Mesendoderm (in vitro differentiated cells): ENCODE results near the gene SHROOM3.

ENCODE experiments used
- DNase-seq: peaks from one replicate; pipeline ENCODE4 v3.0.0; 2013
- H2AK5ac ChIP-seq: 2 replicates; pipeline ENCODE4 v1.6.1; 2013; ENCODE audit warnings: low read length, inconsistent platforms
- H2BK120ac ChIP-seq: 2 replicates; pipeline ENCODE4 v1.6.1; 2013; ENCODE audit warnings: low read depth, mild to moderate bottlenecking, low read length, moderate library complexity, mixed read lengths
- H2BK15ac ChIP-seq: replicated peaks from 2 replicates; pipeline ENCODE4 v1.6.1; 2013; ENCODE audit warnings: low read depth, mild to moderate bottlenecking, moderate library complexity
- H2BK5ac ChIP-seq: 2 replicates; pipeline ENCODE4 v1.6.1; 2013; ENCODE audit warnings: low read length, inconsistent platforms
- H3K18ac ChIP-seq: 2 replicates; pipeline ENCODE4 v1.6.1; 2013; ENCODE audit warnings: mild to moderate bottlenecking, low read length, mixed read lengths
- H3K23ac ChIP-seq: one replicate; pipeline ENCODE4 v1.6.1; 2013; ENCODE audit warnings: low read length
- H3K27ac ChIP-seq: 2 replicates; pipeline ENCODE4 v1.5.1; 2013; ENCODE audit warnings: low read depth, mild to moderate bottlenecking, inconsistent platforms, low read length, moderate library complexity
- H3K27me3 ChIP-seq: 2 replicates; pipeline ENCODE4 v1.6.1; 2013; ENCODE audit warnings: low read length, control low read depth, mild to moderate bottlenecking, inconsistent platforms; ENCODE audit not compliant: insufficient read depth, poor library complexity
- H3K36me3 ChIP-seq: 2 replicates; pipeline ENCODE4 v1.6.1; 2013; ENCODE audit warnings: low read length, inconsistent platforms; ENCODE audit not compliant: control insufficient read depth, insufficient read depth
- H3K4ac ChIP-seq: one replicate; pipeline ENCODE4 v1.6.1; 2013; ENCODE audit warnings: low read depth, mild to moderate bottlenecking, low read length, moderate library complexity
- H3K4me1 ChIP-seq: 2 replicates; pipeline ENCODE4 v1.6.1; 2013; ENCODE audit warnings: low read depth, low read length, inconsistent platforms; ENCODE audit not compliant: control insufficient read depth
- H3K4me2 ChIP-seq: 2 replicates; pipeline ENCODE4 v1.6.1; 2013; ENCODE audit warnings: low read length
- H3K4me3 ChIP-seq: 2 replicates; pipeline ENCODE4 v1.5.1; 2013; ENCODE audit warnings: mild to moderate bottlenecking, low read length
- H3K56ac ChIP-seq: one replicate; pipeline ENCODE4 v1.6.1; 2013; ENCODE audit warnings: low read length
- H3K79me1 ChIP-seq: 2 replicates; pipeline ENCODE4 v1.6.1; 2013; ENCODE audit warnings: low read length, inconsistent platforms
- H3K79me2 ChIP-seq: 2 replicates; pipeline ENCODE4 v1.6.1; 2013; ENCODE audit warnings: mild to moderate bottlenecking, low read length; ENCODE audit not compliant: control insufficient read depth, insufficient read depth
- H3K9ac ChIP-seq: 2 replicates; pipeline ENCODE4 v1.6.1; 2013; ENCODE audit warnings: low read length, inconsistent platforms
- H4K5ac ChIP-seq: one replicate; pipeline ENCODE4 v1.6.1; 2013; ENCODE audit warnings: low read length
- H4K8ac ChIP-seq: one replicate; pipeline ENCODE4 v1.6.1; 2013; ENCODE audit warnings: low read depth, mild to moderate bottlenecking, control low read depth, low read length, moderate library complexity
- WGBS: extraction: QIAGEN DNeasy Blood & Tissue Kit; methylation state at CpG from one replicate; pipeline ENCODE4 v1.1.7; 2013; ENCODE audit warnings: low lambda C conversion rate, missing lambda C conversion rate; ENCODE audit not compliant: insufficient coverage; ENCODE audit errors: extremely low coverage; 5-methylcytosine and 5-hydroxymethylcytosine counted together

Gene SHROOM3

DNA sequence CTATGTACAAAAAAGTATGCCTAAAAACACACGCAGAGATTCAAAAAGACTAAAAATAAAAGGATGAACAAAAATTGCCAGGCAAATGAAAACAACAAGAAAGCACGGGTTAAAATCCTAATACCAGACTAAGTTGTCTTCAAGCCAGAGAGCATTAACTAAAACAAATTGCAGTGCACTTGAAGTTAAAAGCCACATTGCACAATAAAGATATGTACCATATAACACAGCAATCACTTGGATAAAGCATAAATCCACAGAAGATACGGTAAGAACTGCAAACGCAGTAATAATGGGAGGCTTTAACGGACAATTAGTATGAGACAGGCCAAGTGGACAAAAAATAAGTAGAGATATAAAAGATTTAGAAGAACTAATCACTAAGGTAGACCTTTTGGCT is 28.9 kb upstream of the SHROOM3 start:
- Histone ChIP-seq H3K23ac (no peak overlapping the region), H3K27ac (no peak overlapping the region), H2AK5ac (no peak overlapping the region), H3K56ac (no peak overlapping the region), H3K79me2 (no peaks in the 10 kb centered on the region), H3K4me3 (no peak overlapping the region), H3K79me1 (no peaks in the 10 kb centered on the region), H3K9ac (no peak overlapping the region), H3K18ac (no peak overlapping the region), H2BK5ac (no peak overlapping the region), H4K5ac (no peak overlapping the region), H3K36me3 (no peaks in the 10 kb centered on the region), H3K4me2 (no peak overlapping the region), H4K8ac (no peak overlapping the region), H2BK15ac (no peak overlapping the region), H3K4me1 (no peaks in the 10 kb centered on the region), H3K4ac (no peak overlapping the region), H3K27me3 (no peaks in the 10 kb centered on the region), H2BK120ac (no peak overlapping the region)
- no peak for DNase-seq
- no CpG with 5 or more reads among the region's 5 CpGs for WGBS

DNA sequence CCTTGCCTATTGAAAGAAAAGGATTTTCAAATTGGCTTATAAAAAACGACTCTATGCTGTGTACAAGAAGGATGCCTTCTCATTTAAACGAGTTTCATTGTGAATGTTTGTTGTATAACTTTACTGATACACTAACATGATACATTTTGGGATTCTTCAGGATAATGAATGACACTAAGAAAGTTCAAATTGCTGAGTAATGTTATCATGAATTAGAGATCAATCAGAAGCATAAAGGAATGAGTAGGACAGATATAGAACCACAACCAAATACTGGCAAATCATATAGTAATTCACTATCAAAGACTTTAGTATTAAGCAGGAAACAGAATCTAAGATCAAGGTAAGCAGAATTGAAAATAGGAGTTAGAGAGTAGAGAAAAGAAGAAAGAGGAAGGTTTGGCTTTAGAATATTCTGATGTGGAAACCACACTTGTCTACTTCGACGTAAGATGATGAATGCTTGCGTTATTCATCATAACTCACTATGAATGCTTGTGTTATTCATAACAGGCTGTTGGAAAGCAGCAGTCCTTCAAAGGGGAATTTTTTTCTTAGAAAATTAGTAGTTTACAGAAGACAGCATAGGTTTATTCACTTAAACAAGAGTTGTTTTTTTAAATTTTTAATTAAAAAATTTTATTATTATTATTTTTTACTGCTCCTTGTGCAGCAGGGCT is 27.4 kb upstream of the SHROOM3 start:
- Histone ChIP-seq H4K8ac (no peak overlapping the region), H3K36me3 (no peaks in the 10 kb centered on the region), H3K18ac (no peak overlapping the region), H2BK15ac (no peak overlapping the region), H4K5ac (no peak overlapping the region), H3K4me3 (no peak overlapping the region), H3K79me2 (no peaks in the 10 kb centered on the region), H3K9ac (no peak overlapping the region), H3K23ac (no peak overlapping the region), H3K27me3 (no peaks in the 10 kb centered on the region), H3K4ac (no peak overlapping the region), H3K56ac (no peak overlapping the region), H2AK5ac (no peak overlapping the region), H3K79me1 (no peaks in the 10 kb centered on the region), H2BK5ac (no peak overlapping the region), H3K4me1 (no peaks in the 10 kb centered on the region), H3K27ac (no peak overlapping the region), H3K4me2 (no peak overlapping the region), H2BK120ac (no peak overlapping the region)
- no peak for DNase-seq
- no CpG with 5 or more reads among the region's 5 CpGs for WGBS

GRCh38 chr4:76410636-76411035 is 24.4 kb upstream of the SHROOM3 start:
- Histone ChIP-seq H3K4me3 (no peak overlapping the region), H2BK15ac (no peak overlapping the region), H2BK120ac (no peak overlapping the region), H3K9ac (no peak overlapping the region), H3K4me2 (no peak overlapping the region), H2AK5ac (no peak overlapping the region), H3K36me3 (no peaks in the 10 kb centered on the region), H3K23ac (no peak overlapping the region), H3K18ac (no peak overlapping the region), H3K27me3 (no peaks in the 10 kb centered on the region), H3K4ac (no peak overlapping the region), H3K4me1 (no peaks in the 10 kb centered on the region), H4K5ac (no peak overlapping the region), H3K79me2 (no peaks in the 10 kb centered on the region), H3K79me1 (no peaks in the 10 kb centered on the region), H4K8ac (no peak overlapping the region), H3K56ac (no peak overlapping the region), H3K27ac (no peak overlapping the region), H2BK5ac (no peak overlapping the region)
- DNase-seq, result no peak
- no CpG with 5 or more reads among the region's 3 CpGs for WGBS

GRCh38 chr4:76420188-76420761 is 14.8 kb upstream of the SHROOM3 start:
- WGBS, result no CpG with 5 or more reads among the region's 18 CpGs

GRCh38 chr4:76420762-76421581 is 14.1 kb upstream of the SHROOM3 start, which contains the start of gene CCDC158:
Gene CCDC158 (minus strand): TSS chr4:76421141. CDS start chr4:76403207, 17,934 bp downstream.
- no peaks in the 10 kb centered on the region for H3K4me1 ChIP-seq
- no peak within 1 kb of the TSS for H3K9ac ChIP-seq
- no peak within 1 kb of the TSS for H2BK120ac ChIP-seq
- H3K18ac ChIP-seq, result no peak within 1 kb of the TSS
- no peak within 1 kb of the TSS for H3K4me3 ChIP-seq
- no peak within 1 kb of the TSS for H3K23ac ChIP-seq
- no peak within 1 kb of the TSS for H4K8ac ChIP-seq
- H3K79me1 ChIP-seq, result no peaks in the 10 kb centered on the region
- no peak within 1 kb of the TSS for H4K5ac ChIP-seq
- no peak within 1 kb of the TSS for H3K27ac ChIP-seq
- no peak within 1 kb of the TSS for H2BK5ac ChIP-seq
- no peaks in the 10 kb centered on the region for H3K27me3 ChIP-seq
- no peaks in the 10 kb centered on the region for H3K36me3 ChIP-seq
- WGBS, result no CpG with 5 or more reads among the region's 79 CpGs
- H2BK15ac ChIP-seq, result no peak within 1 kb of the TSS
- no peak within 1 kb of the TSS for H3K4me2 ChIP-seq
- no peak within 1 kb of the TSS for H3K4ac ChIP-seq
- no peak within 1 kb of the TSS for H2AK5ac ChIP-seq
- no peak for DNase-seq
- no peak within 1 kb of the TSS for H3K56ac ChIP-seq
- H3K79me2 ChIP-seq, result no peaks in the 10 kb centered on the region

More at GRCh38 chr4:76420188-76420761, 14.8 kb upstream of the SHROOM3 start:
- Histone ChIP-seq H3K23ac (no peak overlapping the region), H4K5ac (no peak overlapping the region), H3K4me3 (no peak overlapping the region), H2BK120ac (no peak overlapping the region), H3K79me1 (no peaks in the 10 kb centered on the region), H3K79me2 (no peaks in the 10 kb centered on the region), H3K9ac (no peak overlapping the region), H3K27me3 (no peaks in the 10 kb centered on the region), H3K56ac (no peak overlapping the region), H3K4me1 (no peaks in the 10 kb centered on the region), H4K8ac (no peak overlapping the region), H2BK5ac (no peak overlapping the region), H3K36me3 (no peaks in the 10 kb centered on the region), H3K4me2 (no peak overlapping the region), H2AK5ac (no peak overlapping the region), H3K4ac (no peak overlapping the region), H2BK15ac (no peak overlapping the region), H3K18ac (no peak overlapping the region), H3K27ac (no peak overlapping the region)
- DNase-seq, result no peak
